ENCODE results near the gene JARID2.

The JARID2 gene

DNA sequence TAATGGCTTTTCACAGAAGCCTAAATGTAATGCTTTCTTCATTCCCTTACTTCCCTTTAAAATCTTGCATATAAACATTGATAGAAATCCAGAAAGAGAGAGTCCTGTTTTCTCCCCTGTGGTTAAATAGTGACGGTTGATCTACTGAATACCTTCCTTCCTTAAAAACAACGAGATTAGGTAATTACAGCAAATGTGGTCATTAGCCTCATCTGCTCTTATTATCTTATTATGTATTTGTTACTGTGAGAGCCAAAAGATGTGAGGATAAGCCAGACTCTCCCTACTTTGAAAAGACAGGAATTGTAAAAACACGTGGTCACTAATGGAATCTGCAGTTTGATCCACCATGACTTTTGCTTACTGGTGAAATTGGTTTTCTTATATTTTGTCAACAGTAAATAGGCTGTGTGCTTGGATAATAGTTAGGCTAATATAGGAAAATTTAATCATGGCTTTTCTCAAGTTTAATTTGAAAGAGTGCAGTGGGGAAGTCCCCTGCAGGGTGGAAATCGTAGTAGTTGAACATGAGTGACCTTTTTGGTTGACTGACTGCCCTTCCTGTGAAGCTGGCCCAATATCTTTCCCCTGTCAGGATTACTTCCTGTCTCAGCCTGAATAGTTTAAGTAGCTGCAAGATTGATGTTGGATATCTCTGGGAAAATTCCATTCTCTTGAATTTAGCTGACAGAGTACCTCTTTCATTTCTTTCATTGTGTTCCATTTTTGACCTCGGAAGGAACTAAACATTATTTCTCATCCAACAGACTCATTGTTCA lies 62.8 kb downstream of the JARID2 start:
- H3K27ac ChIP-seq (ENCODE audit: low read depth, low read length), result no peak overlapping the region
- H3K9me3 ChIP-seq (ENCODE audit: low read length), result no peaks in the 10 kb centered on the region
- H3K4me1 ChIP-seq (ENCODE audit: insufficient read depth, low read length), result peaks cover 46% of the 10 kb centered on the region
- H3K9ac ChIP-seq (ENCODE audit: low read length), result no peak overlapping the region
- no peak overlapping the region for H3K4me3 ChIP-seq (ENCODE audit: low read depth in 1 of 2, low read length in 2 of 2)
- no peaks in the 10 kb centered on the region for H3K27me3 ChIP-seq (ENCODE audit: control insufficient read depth in 1 of 2, insufficient read depth in 2 of 2, low read length in 2 of 2)
- no peaks in the 10 kb centered on the region for H3K36me3 ChIP-seq (ENCODE audit: insufficient read depth, low read length)

DNA sequence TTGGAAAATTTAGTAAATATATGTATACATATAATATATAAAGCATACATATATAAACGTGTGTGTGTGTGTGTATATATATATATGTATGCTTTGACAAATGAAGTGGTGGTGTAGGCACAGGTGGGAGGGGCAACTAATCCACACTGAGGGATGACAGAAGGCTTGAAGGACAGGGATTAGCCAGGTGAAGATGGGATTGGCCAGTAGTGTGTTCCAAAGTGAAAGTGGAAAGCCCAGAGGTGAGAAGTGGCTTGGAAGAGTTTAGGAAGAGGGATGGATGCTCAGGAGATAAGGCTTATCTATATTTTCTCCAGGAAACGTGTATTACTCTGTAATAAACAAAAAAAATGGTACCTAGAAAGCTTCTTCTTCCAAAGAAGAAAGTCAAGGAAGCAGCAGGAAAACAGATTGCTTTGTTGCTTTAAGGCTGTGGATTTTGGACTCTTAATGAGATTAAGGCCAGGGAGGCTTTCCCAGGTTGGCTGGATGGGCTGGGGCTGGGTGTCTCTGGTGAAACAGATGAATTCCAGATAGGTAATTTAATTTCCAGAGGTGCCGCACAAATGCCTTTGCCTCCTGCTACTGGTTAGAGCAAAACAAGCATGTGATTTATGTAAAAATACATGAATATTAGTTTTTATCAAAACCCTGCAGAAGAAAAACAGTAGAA lies 63.9 kb downstream of the JARID2 start:
- H3K27ac ChIP-seq (ENCODE audit: low read depth, low read length), result no peak overlapping the region
- H3K4me1 ChIP-seq (ENCODE audit: insufficient read depth, low read length), result peaks cover 47% of the 10 kb centered on the region
- no peaks in the 10 kb centered on the region for H3K27me3 ChIP-seq (ENCODE audit: control insufficient read depth in 1 of 2, insufficient read depth in 2 of 2, low read length in 2 of 2)
- H3K4me3 ChIP-seq (ENCODE audit: low read depth in 1 of 2, low read length in 2 of 2), result no peak overlapping the region
- no peaks in the 10 kb centered on the region for H3K36me3 ChIP-seq (ENCODE audit: insufficient read depth, low read length)
- H3K9ac ChIP-seq (ENCODE audit: low read length), result no peak overlapping the region
- H3K9me3 ChIP-seq (ENCODE audit: low read length), result no peaks in the 10 kb centered on the region

- no peak overlapping the region for H3K9ac ChIP-seq (ENCODE audit: low read length)
- no peak overlapping the region for H3K27ac ChIP-seq (ENCODE audit: low read depth, low read length)
- no peaks in the 10 kb centered on the region for H3K27me3 ChIP-seq (ENCODE audit: control insufficient read depth in 1 of 2, insufficient read depth in 2 of 2, low read length in 2 of 2)
- peaks cover 41% of the 10 kb centered on the region for H3K4me1 ChIP-seq (ENCODE audit: insufficient read depth, low read length)
- H3K9me3 ChIP-seq (ENCODE audit: low read length), result no peaks in the 10 kb centered on the region
- H3K36me3 ChIP-seq (ENCODE audit: insufficient read depth, low read length), result no peaks in the 10 kb centered on the region
- no peak overlapping the region for H3K4me3 ChIP-seq (ENCODE audit: low read depth in 1 of 2, low read length in 2 of 2)
Measured at GRCh38 chr6:15310680-15311079, 64.8 kb downstream of the JARID2 start.

- Histone ChIP-seq H3K4me1 (ENCODE audit: insufficient read depth, low read length) (peaks cover 41% of the 10 kb centered on the region), H3K4me3 (ENCODE audit: low read depth in 1 of 2, low read length in 2 of 2) (no peak overlapping the region), H3K27ac (ENCODE audit: low read depth, low read length) (no peak overlapping the region), H3K36me3 (ENCODE audit: insufficient read depth, low read length) (no peaks in the 10 kb centered on the region), H3K9ac (ENCODE audit: low read length) (no peak overlapping the region), H3K9me3 (ENCODE audit: low read length) (no peaks in the 10 kb centered on the region), H3K27me3 (ENCODE audit: control insufficient read depth in 1 of 2, insufficient read depth in 2 of 2, low read length in 2 of 2) (no peaks in the 10 kb centered on the region)
Measured at GRCh38 chr6:15312500-15312899, 66.6 kb downstream of the JARID2 start.

DNA sequence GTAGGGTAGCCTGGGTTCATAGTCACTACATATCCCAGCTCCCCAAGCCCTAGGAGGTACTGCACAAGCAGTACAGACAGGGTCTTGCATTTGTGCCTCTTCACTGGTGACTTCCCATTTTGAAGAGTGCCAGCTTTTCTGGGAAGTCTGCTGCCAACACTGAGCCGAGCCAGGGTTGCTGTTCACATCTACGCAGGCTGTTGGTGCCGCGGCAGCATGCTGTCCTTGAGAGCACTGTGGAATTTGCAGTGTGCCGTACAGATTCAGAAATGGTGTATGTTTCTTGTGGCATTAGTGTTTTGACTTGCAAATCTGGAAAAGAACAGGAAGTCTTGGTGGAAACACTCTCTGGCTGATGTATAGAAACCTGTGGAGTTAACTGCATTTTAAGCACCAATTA lies 67.5 kb downstream of the JARID2 start:
- H3K9me3 ChIP-seq (ENCODE audit: low read length), result no peaks in the 10 kb centered on the region
- no peak overlapping the region for H3K4me3 ChIP-seq (ENCODE audit: low read depth in 1 of 2, low read length in 2 of 2)
- peaks cover 38% of the 10 kb centered on the region for H3K4me1 ChIP-seq (ENCODE audit: insufficient read depth, low read length)
- no peaks in the 10 kb centered on the region for H3K36me3 ChIP-seq (ENCODE audit: insufficient read depth, low read length)
- no peak overlapping the region for H3K9ac ChIP-seq (ENCODE audit: low read length)
- no peak overlapping the region for H3K27ac ChIP-seq (ENCODE audit: low read depth, low read length)
- H3K27me3 ChIP-seq (ENCODE audit: control insufficient read depth in 1 of 2, insufficient read depth in 2 of 2, low read length in 2 of 2), result no peaks in the 10 kb centered on the region

- no peaks in the 10 kb centered on the region for H3K9me3 ChIP-seq (ENCODE audit: low read length)
- peaks cover 25% of the 10 kb centered on the region for H3K4me1 ChIP-seq (ENCODE audit: insufficient read depth, low read length)
- no peaks in the 10 kb centered on the region for H3K27me3 ChIP-seq (ENCODE audit: control insufficient read depth in 1 of 2, insufficient read depth in 2 of 2, low read length in 2 of 2)
- no peak overlapping the region for H3K4me3 ChIP-seq (ENCODE audit: low read depth in 1 of 2, low read length in 2 of 2)
- H3K9ac ChIP-seq (ENCODE audit: low read length), result no peak overlapping the region
- H3K36me3 ChIP-seq (ENCODE audit: insufficient read depth, low read length), result no peaks in the 10 kb centered on the region
- H3K27ac ChIP-seq (ENCODE audit: low read depth, low read length), result no peak overlapping the region
Measured at GRCh38 chr6:15316754-15317153, 70.9 kb downstream of the JARID2 start.

- Histone ChIP-seq H3K9me3 (ENCODE audit: low read length) (no peaks in the 10 kb centered on the region), H3K36me3 (ENCODE audit: insufficient read depth, low read length) (no peaks in the 10 kb centered on the region), H3K27me3 (ENCODE audit: control insufficient read depth in 1 of 2, insufficient read depth in 2 of 2, low read length in 2 of 2) (no peaks in the 10 kb centered on the region), H3K4me1 (ENCODE audit: insufficient read depth, low read length) (peaks cover 24% of the 10 kb centered on the region), H3K27ac (ENCODE audit: low read depth, low read length) (no peak overlapping the region), H3K9ac (ENCODE audit: low read length) (no peak overlapping the region), H3K4me3 (ENCODE audit: low read depth in 1 of 2, low read length in 2 of 2) (no peak overlapping the region)
Measured at GRCh38 chr6:15317251-15317650, 71.4 kb downstream of the JARID2 start.

- no peaks in the 10 kb centered on the region for H3K27me3 ChIP-seq (ENCODE audit: control insufficient read depth in 1 of 2, insufficient read depth in 2 of 2, low read length in 2 of 2)
- no peak overlapping the region for H3K27ac ChIP-seq (ENCODE audit: low read depth, low read length)
- peaks cover 15% of the 10 kb centered on the region for H3K4me1 ChIP-seq (ENCODE audit: insufficient read depth, low read length)
- no peak overlapping the region for H3K4me3 ChIP-seq (ENCODE audit: low read depth in 1 of 2, low read length in 2 of 2)
- no peaks in the 10 kb centered on the region for H3K36me3 ChIP-seq (ENCODE audit: insufficient read depth, low read length)
- no peaks in the 10 kb centered on the region for H3K9me3 ChIP-seq (ENCODE audit: low read length)
- no peak overlapping the region for H3K9ac ChIP-seq (ENCODE audit: low read length)
Measured at GRCh38 chr6:15317934-15318902, 72.3 kb downstream of the JARID2 start.

DNA sequence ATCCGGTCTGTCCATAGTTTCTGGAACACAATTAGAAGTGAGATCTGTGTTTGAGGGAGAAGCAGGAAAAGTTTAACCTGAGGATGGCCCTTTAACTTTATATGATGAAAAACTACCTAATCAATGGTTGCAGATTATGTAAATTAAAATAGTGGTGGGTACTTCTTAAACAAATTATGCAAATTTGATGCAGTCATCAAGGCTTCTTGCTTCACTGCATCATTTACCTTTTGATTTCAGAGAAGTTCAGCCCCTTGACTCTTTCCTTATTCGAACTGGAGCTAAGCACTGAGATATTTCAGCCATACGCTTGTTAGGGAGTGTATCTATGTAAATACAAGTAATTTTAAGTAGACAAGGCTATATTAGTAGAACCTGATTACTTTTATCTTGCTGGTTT lies 73.8 kb downstream of the JARID2 start:
- H3K27me3 ChIP-seq (ENCODE audit: control insufficient read depth in 1 of 2, insufficient read depth in 2 of 2, low read length in 2 of 2), result no peaks in the 10 kb centered on the region
- no peak overlapping the region for H3K9ac ChIP-seq (ENCODE audit: low read length)
- H3K36me3 ChIP-seq (ENCODE audit: insufficient read depth, low read length), result no peaks in the 10 kb centered on the region
- no peak overlapping the region for H3K27ac ChIP-seq (ENCODE audit: low read depth, low read length)
- H3K9me3 ChIP-seq (ENCODE audit: low read length), result no peaks in the 10 kb centered on the region
- H3K4me3 ChIP-seq (ENCODE audit: low read depth in 1 of 2, low read length in 2 of 2), result no peak overlapping the region
- peaks cover 7% of the 10 kb centered on the region for H3K4me1 ChIP-seq (ENCODE audit: insufficient read depth, low read length)

DNA sequence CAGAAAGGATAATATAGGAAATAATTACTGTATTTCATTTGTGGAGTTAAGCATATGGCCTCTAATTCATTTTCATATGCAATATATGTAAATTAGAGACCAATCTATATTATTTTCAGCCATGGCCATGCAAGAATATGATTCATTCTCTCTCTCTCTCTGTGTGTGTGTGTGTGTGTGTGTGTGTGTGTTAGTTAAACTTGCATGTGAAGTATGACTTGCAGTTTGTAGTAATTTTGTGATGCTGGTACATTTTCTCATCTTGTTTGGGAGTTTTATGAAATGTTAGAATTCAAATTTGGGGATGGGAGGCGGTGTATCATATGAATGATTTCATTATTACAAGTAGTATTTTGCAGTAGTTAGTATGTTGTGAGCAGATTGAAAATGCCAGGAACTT lies 74.8 kb downstream of the JARID2 start:
- Histone ChIP-seq H3K4me3 (ENCODE audit: low read depth in 1 of 2, low read length in 2 of 2) (no peak overlapping the region), H3K27me3 (ENCODE audit: control insufficient read depth in 1 of 2, insufficient read depth in 2 of 2, low read length in 2 of 2) (no peaks in the 10 kb centered on the region), H3K9ac (ENCODE audit: low read length) (no peak overlapping the region), H3K27ac (ENCODE audit: low read depth, low read length) (no peak overlapping the region), H3K36me3 (ENCODE audit: insufficient read depth, low read length) (no peaks in the 10 kb centered on the region), H3K4me1 (ENCODE audit: insufficient read depth, low read length) (peaks cover 7% of the 10 kb centered on the region), H3K9me3 (ENCODE audit: low read length) (no peaks in the 10 kb centered on the region)

DNA sequence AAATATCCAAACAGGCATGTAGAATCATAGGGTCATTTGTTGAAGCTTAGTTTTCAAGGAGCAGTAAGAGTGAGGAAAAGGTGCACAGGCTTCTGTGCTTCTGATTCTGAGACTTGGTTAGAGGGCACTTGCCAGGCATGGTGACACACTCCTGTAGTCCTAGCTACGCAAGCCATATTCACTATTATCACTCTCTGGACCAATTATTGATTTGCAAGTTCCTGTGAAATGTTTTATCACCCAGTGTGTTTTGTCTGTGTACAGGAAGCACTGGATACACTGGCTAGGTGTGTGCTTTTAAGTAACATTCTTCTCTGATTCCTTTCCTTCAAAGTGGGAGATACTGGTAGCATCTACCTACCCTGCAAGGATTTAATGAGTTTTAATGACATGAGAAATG lies 76.3 kb downstream of the JARID2 start:
- Histone ChIP-seq H3K4me1 (ENCODE audit: insufficient read depth, low read length) (peaks cover 7% of the 10 kb centered on the region), H3K9me3 (ENCODE audit: low read length) (no peaks in the 10 kb centered on the region), H3K9ac (ENCODE audit: low read length) (no peak overlapping the region), H3K27me3 (ENCODE audit: control insufficient read depth in 1 of 2, insufficient read depth in 2 of 2, low read length in 2 of 2) (no peaks in the 10 kb centered on the region), H3K4me3 (ENCODE audit: low read depth in 1 of 2, low read length in 2 of 2) (no peak overlapping the region), H3K36me3 (ENCODE audit: insufficient read depth, low read length) (no peaks in the 10 kb centered on the region), H3K27ac (ENCODE audit: low read depth, low read length) (no peak overlapping the region)
